CD1c-positive myeloid dendritic cell (primary cell): ENCODE measurements around the gene TAAR5.
"Not testable (repeated sequence)": the region's sequence is repeated elsewhere in the genome, so short reads cannot be mapped to it uniquely, and the experiment has no call there.

ENCODE experiments used
- DNase-seq: peaks from one replicate; pipeline ENCODE4 v3.0.0-alpha.2; 2016; ENCODE audit errors: extremely low spot score

The TAAR5 gene

DNA sequence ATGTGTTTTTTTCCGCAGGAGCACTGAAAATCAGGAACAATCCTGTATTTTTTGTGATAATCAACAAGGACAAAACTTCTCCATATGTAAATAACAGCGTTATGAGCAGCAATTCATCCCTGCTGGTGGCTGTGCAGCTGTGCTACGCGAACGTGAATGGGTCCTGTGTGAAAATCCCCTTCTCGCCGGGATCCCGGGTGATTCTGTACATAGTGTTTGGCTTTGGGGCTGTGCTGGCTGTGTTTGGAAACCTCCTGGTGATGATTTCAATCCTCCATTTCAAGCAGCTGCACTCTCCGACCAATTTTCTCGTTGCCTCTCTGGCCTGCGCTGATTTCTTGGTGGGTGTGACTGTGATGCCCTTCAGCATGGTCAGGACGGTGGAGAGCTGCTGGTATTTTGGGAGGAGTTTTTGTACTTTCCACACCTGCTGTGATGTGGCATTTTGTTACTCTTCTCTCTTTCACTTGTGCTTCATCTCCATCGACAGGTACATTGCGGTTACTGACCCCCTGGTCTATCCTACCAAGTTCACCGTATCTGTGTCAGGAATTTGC is 19.2 kb downstream of the TAAR5 start, which contains the start of gene TAAR6:
TSS of gene TAAR6 (plus strand) at position 102 of the 557 bp plus-strand sequence. CDS start at position 102, 0 bp downstream.
- DNase-seq, result no peak

- no peak for DNase-seq
Measured at GRCh38 chr6:132569170-132569569, 20.4 kb downstream of the TAAR5 start.

- DNase-seq, result no peak
Measured at GRCh38 chr6:132568611-132569010, 20.9 kb downstream of the TAAR5 start.

GRCh38 chr6:132567566-132567965 is 22.0 kb downstream of the TAAR5 start:
- DNase-seq, result no peak

DNA sequence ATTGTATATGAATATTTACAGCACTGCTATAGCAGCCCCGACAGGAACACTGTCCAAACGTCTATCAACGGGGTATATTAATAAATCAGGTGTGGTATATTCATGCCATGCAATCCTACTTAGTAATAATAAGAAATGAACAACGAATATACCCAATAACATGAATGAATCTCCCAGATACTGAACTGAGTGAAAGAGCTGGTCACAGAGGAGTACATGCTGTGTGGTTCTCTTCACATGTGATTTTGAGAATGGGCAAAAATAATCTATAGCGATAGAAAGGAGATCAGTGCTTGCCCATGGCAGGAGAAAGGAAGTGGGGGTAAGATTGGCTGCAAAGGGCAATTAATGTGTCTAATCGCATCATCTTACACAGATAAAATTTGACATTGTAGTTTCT is 23.1 kb downstream of the TAAR5 start:
- DNase-seq, result no peak

DNA sequence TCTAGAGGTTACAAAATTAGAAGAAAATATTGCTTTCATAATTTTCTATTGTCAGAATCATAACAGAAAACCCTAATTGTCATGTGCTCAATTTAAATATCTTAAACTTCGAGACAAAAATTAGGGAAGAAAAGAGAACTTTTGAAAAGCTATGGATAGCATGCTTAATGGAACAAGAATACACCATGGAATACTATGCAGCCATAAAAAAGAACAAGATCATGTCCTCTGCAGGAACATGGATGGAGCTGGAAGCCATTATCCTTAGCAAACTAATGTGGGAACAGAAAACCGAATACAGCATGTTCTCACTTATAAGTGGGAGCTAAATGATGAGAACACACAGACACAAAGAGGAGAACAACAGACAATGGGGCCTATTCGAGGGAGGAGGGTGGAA is 29.5 kb downstream of the TAAR5 start:
- not testable (repeated sequence) for DNase-seq

DNA sequence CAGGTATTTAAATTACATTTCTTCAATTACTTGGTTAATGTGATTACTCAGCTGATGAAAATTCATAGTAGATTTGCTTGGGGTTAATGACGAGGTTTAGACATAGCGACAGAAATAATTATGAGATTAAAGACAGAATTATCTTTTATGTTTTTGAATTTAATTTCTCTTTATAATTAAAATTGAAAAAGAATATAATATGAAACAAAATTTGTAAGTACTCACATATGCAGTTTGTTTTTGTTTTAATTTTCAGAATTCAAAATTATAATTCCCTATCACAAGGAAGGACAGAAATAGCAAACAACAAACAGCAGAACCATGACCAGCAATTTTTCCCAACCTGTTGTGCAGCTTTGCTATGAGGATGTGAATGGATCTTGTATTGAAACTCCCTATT is 37.2 kb downstream of the TAAR5 start, which contains the start of gene TAAR8:
TSS of gene TAAR8 (plus strand) at position 301 of the 400 bp plus-strand sequence. CDS start at position 322, 21 bp downstream.
- DNase-seq, result no peak

- no peak for DNase-seq
Measured at GRCh38 chr6:132551214-132551613, 38.3 kb downstream of the TAAR5 start.

DNA sequence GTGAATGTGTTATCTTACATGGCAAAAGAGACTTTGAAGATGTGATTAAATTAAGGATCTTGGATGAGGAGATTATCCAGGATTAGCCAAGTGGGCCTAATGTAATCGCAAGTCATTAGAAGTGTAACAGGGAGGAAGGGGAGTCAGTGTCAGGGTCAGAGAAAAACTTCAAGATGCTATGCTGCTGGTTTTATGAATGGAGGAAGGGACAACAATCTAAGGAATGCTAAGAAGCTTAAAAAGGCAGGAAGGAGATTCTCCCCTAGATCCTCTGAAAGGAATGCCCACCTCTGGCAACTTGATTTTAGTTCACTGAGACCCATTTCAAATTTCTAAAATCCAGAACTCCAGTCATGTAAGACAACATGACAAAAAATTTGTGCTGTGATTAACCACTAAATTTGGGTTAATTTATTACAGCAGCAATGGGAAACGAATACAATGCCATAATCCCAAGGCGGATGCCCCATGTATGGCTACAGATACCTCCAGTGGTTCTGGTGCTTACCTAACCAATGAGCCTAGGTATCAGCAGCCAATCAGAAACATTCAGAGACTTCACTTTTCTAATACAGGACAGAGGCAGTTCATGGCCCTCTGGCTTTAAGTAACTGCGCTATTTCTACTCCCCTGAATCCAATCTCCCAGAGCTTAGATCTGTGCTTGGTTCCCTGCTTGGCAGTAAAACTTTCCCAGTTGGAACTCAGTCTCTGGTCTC is 40.6 kb downstream of the TAAR5 start:
- no peak for DNase-seq

DNA sequence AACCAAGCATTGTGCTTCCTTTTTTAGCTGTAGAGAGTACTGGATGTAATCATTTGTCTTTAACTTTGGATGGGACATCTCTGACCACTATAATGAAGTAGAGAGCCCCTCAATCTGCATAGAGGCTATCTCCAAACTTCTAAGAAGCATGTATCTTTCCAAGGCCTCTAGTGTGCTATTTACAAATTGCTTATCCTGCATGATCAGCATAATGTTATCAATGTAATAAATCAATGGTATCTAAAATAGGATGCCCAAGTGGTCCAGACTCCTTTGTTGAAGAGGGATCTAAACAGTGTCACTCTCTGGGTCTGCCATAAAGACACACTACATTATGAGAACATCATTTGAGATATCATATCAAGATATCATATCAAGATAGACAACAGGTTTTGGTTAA is 44.7 kb downstream of the TAAR5 start:
- DNase-seq, result no peak
